Activated CD4-positive, alpha-beta T cell treated with anti-CD3 and anti-CD28 coated beads for 36 hours (primary cell): ENCODE data around the gene ELOVL6. TPM values are rescaled to one million over a fixed set of nuclear protein-coding genes. Genes with fewer than 3 reads are reported as not detected.
"Not testable (repeated sequence)": the region's sequence is repeated elsewhere in the genome, so short reads cannot be mapped to it uniquely, and the experiment has no call there.

Experiments used
- ATAC-seq: fragments of 200-7000 bp; cut with Tn5 transposase; one replicate; pipeline ENCODE4 v1.10.0; 2021; ENCODE audit warnings: mild to moderate bottlenecking, moderate library complexity
- CTCF ChIA-PET: fragments of 350-600 bp; sonication (Branson Sonifier 250); formaldehyde crosslinking; loops from one replicate; lab custom pipeline; 2021; ENCODE audit warnings: antibody characterized with exemption; lab: Charles Lee
- POLR2A ChIA-PET: fragments of 350-600 bp; sonication (Branson Sonifier 250); formaldehyde crosslinking; loops from one replicate; lab custom pipeline; 2021; ENCODE audit warnings: antibody characterized with exemption, inconsistent platforms; lab: Charles Lee
- DNase-seq: peaks from one replicate; pipeline ENCODE4 v3.0.0-alpha.2; 2020
- H3K27ac Mint-ChIP-seq: one replicate; pipeline ENCODE4 v1.8.0; 2021; ENCODE audit warnings: mixed read lengths
- H3K27me3 Mint-ChIP-seq: one replicate; pipeline ENCODE4 v1.8.0; 2021; ENCODE audit warnings: mixed read lengths
- H3K36me3 Mint-ChIP-seq: one replicate; pipeline ENCODE4 v1.8.0; 2021; ENCODE audit warnings: low read depth, mixed read lengths
- H3K4me1 Mint-ChIP-seq: one replicate; pipeline ENCODE4 v1.8.0; 2021; ENCODE audit warnings: mixed read lengths
- H3K4me3 Mint-ChIP-seq: one replicate; pipeline ENCODE4 v1.8.0; 2021; ENCODE audit warnings: mild to moderate bottlenecking, moderate library complexity, mixed read lengths
- H3K9me3 Mint-ChIP-seq: one replicate; pipeline ENCODE4 v1.8.0; 2021; ENCODE audit warnings: low read depth, mixed read lengths
- intact Hi-C, 2 experiments: fragments of 100-400 bp; cut with DNase I in 1 of 2; cut with micrococcal nuclease in 1 of 2; formaldehyde crosslinking; loops; one replicate each; pipeline versions ENCODE4 v1.14.2 to v1.15.1; 2022 to 2024; cut with DNase I, micrococcal nuclease
- total RNA-seq, 2 experiments: library from RNA; stranded (reverse); gene quantifications; one replicate each; pipeline ENCODE4 v1.2.3, GENCODE V29; 2021

The ELOVL6 gene
- total RNA-seq, 2 experiments from 2014 or later: 10.2 TPM

- H3K9me3 Mint-ChIP-seq, H3K27me3 Mint-ChIP-seq, H3K4me1 Mint-ChIP-seq, H3K27ac Mint-ChIP-seq, H3K36me3 Mint-ChIP-seq, H3K4me3 Mint-ChIP-seq, DNase-seq, ATAC-seq, intact Hi-C loops, POLR2A ChIA-PET: not testable (repeated sequence)
- CTCF ChIA-PET: interaction anchor here (1.0 kb wide), 1 partner anchor 167 kb away, joined by 3 read pairs; no protein-coding TSS in a partner anchor
Observed at GRCh38 chr4:110217181-110217580, 18.8 kb upstream of the ELOVL6 start.

GRCh38 chr4:110216129-110216528, 17.7 kb upstream of the ELOVL6 start:
- ChIA-PET POLR2A (no interaction called here), CTCF (interaction anchor here (0.9 to 1.0 kb wide), 2 partner anchors 166 to 173 kb away, joined by 3 read pairs; no protein-coding TSS in a partner anchor)
- H3K9me3 Mint-ChIP-seq: peaks cover 7% of the 10 kb centered on the region
- no peak overlapping the region for H3K27ac Mint-ChIP-seq
- H3K36me3 Mint-ChIP-seq: no peaks in the 10 kb centered on the region
- H3K4me1 Mint-ChIP-seq: peaks cover 1% of the 10 kb centered on the region
- ATAC-seq (no peak), DNase-seq (no peak)
- H3K27me3 Mint-ChIP-seq: peaks cover 6% of the 10 kb centered on the region
- H3K4me3 Mint-ChIP-seq: no peak overlapping the region
- intact Hi-C loops: no loop called here

GRCh38 chr4:110211770-110212061, 13.3 kb upstream of the ELOVL6 start:
- Mint-ChIP-seq H3K4me3 (no peak overlapping the region), H3K27ac (no peak overlapping the region), H3K36me3 (no peaks in the 10 kb centered on the region), H3K4me1 (peaks cover 2% of the 10 kb centered on the region), H3K9me3 (no peaks in the 10 kb centered on the region), H3K27me3 (peaks cover 2% of the 10 kb centered on the region)
- ChIA-PET POLR2A (no interaction called here), CTCF (interaction anchor here (1.0 to 1.8 kb wide), 2 partner anchors 10 to 206 kb away, joined by 3 to 5 read pairs; no protein-coding TSS in a partner anchor)
- DNase-seq (no peak), ATAC-seq (no peak)
- intact Hi-C loops: loop anchor here (1.0 to 5.0 kb wide), 4 partner anchors 161 to 306 kb away; no protein-coding TSS in a partner anchor

- Mint-ChIP-seq H3K27ac (no peak overlapping the region), H3K4me3 (no peak overlapping the region), H3K36me3 (no peaks in the 10 kb centered on the region), H3K9me3 (no peaks in the 10 kb centered on the region), H3K4me1 (peaks cover 2% of the 10 kb centered on the region), H3K27me3 (no peaks in the 10 kb centered on the region)
- POLR2A ChIA-PET: no interaction called here
- intact Hi-C loops: loop anchor here (1.0 to 5.0 kb wide), 4 partner anchors 161 to 306 kb away; no protein-coding TSS in a partner anchor
- CTCF ChIA-PET: interaction anchor here (0.6 to 1.8 kb wide), 7 partner anchors 10 to 354 kb away, joined by 3 to 5 read pairs (median 3); no protein-coding TSS in a partner anchor
- peak; percentile 60 for ATAC-seq
- peak; percentile 28 for DNase-seq
Observed at GRCh38 chr4:110211007-110211769, 12.8 kb upstream of the ELOVL6 start.

GRCh38 chr4:110208419-110208818, 10.0 kb upstream of the ELOVL6 start:
- intact Hi-C loops: no loop called here
- Mint-ChIP-seq H3K9me3 (no peaks in the 10 kb centered on the region), H3K4me3 (no peak overlapping the region), H3K36me3 (no peaks in the 10 kb centered on the region), H3K27ac (no peak overlapping the region), H3K4me1 (peaks cover 2% of the 10 kb centered on the region), H3K27me3 (no peaks in the 10 kb centered on the region)
- CTCF ChIA-PET: interaction anchor here (0.8 kb wide), 1 partner anchor 176 kb away, joined by 3 read pairs; no protein-coding TSS in a partner anchor
- POLR2A ChIA-PET: no interaction called here
- no peak for DNase-seq
- no peak for ATAC-seq

GRCh38 chr4:110207233-110207632, 8.8 kb upstream of the ELOVL6 start:
- H3K36me3 Mint-ChIP-seq: no peaks in the 10 kb centered on the region
- intact Hi-C loops: no loop called here
- H3K27me3 Mint-ChIP-seq: no peaks in the 10 kb centered on the region
- ChIA-PET CTCF (no interaction called here), POLR2A (no interaction called here)
- no peak overlapping the region for H3K27ac Mint-ChIP-seq
- no peak overlapping the region for H3K4me3 Mint-ChIP-seq
- peaks cover 2% of the 10 kb centered on the region for H3K4me1 Mint-ChIP-seq
- ATAC-seq: no peak
- no peaks in the 10 kb centered on the region for H3K9me3 Mint-ChIP-seq
- DNase-seq: no peak

- intact Hi-C loops: no loop called here
- peaks cover 8% of the 10 kb centered on the region for H3K4me1 Mint-ChIP-seq
- ATAC-seq (no peak), DNase-seq (no peak)
- CTCF ChIA-PET: interaction anchor here (1.8 kb wide), 1 partner anchor 9 kb away, joined by 5 read pairs; no protein-coding TSS in a partner anchor
- POLR2A ChIA-PET: no interaction called here
- H3K27me3 Mint-ChIP-seq: no peaks in the 10 kb centered on the region
- no peaks in the 10 kb centered on the region for H3K9me3 Mint-ChIP-seq
- no peak overlapping the region for H3K27ac Mint-ChIP-seq
- H3K36me3 Mint-ChIP-seq: no peaks in the 10 kb centered on the region
- H3K4me3 Mint-ChIP-seq: no peak overlapping the region
Observed at GRCh38 chr4:110202024-110202423, 3.6 kb upstream of the ELOVL6 start.

- Mint-ChIP-seq H3K4me1 (peaks cover 8% of the 10 kb centered on the region), H3K9me3 (no peaks in the 10 kb centered on the region), H3K27ac (no peak overlapping the region), H3K36me3 (no peaks in the 10 kb centered on the region), H3K27me3 (no peaks in the 10 kb centered on the region), H3K4me3 (no peak overlapping the region)
- DNase-seq (no peak), ATAC-seq (no peak)
- intact Hi-C loops: no loop called here
- CTCF ChIA-PET: interaction anchor here (1.8 kb wide), 1 partner anchor 10 kb away, joined by 5 read pairs; no protein-coding TSS in a partner anchor
- POLR2A ChIA-PET: no interaction called here
Observed at GRCh38 chr4:110201502-110201901, 3.1 kb upstream of the ELOVL6 start.

- ChIA-PET CTCF (interaction anchor here (0.6 to 1.8 kb wide), 2 partner anchors 11 to 115 kb away, joined by 3 to 5 read pairs; no protein-coding TSS in a partner anchor), POLR2A (no interaction called here)
- ATAC-seq: no peak
- no peak overlapping the region for H3K27ac Mint-ChIP-seq
- H3K9me3 Mint-ChIP-seq: no peaks in the 10 kb centered on the region
- DNase-seq: no peak
- H3K27me3 Mint-ChIP-seq: no peaks in the 10 kb centered on the region
- peaks cover 11% of the 10 kb centered on the region for H3K4me1 Mint-ChIP-seq
- H3K4me3 Mint-ChIP-seq: no peak overlapping the region
- peaks cover 2% of the 10 kb centered on the region for H3K36me3 Mint-ChIP-seq
- intact Hi-C loops: no loop called here
Observed at GRCh38 chr4:110200689-110201088, 2.3 kb upstream of the ELOVL6 start.

- DNase-seq (no peak), ATAC-seq (no peak)
- peaks cover 34% of the 10 kb centered on the region for H3K4me1 Mint-ChIP-seq
- CTCF ChIA-PET: interaction anchor here (0.7 to 1.4 kb wide), 2 partner anchors 149 to 1907 kb away, joined by 3 to 6 read pairs; no protein-coding TSS in a partner anchor
- peak overlapping the region; percentile 87 for H3K27ac Mint-ChIP-seq
- no peaks in the 10 kb centered on the region for H3K27me3 Mint-ChIP-seq
- H3K4me3 Mint-ChIP-seq: peak overlapping the region; percentile 95
- POLR2A ChIA-PET: interaction anchor here (0.5 to 1.8 kb wide), 2 partner anchors 33 to 151 kb away, joined by 4 to 7 read pairs; no protein-coding TSS in a partner anchor
- no peaks in the 10 kb centered on the region for H3K9me3 Mint-ChIP-seq
- H3K36me3 Mint-ChIP-seq: peaks cover 5% of the 10 kb centered on the region
- intact Hi-C loops: loop anchor here (2.0 to 10.0 kb wide), 11 partner anchors 99 to 766 kb away; partner anchors contain the start of genes SEC24B (in 2 of the 2), GAR1 (in 1 of the 2), MCUB (in 1 of the 2) and PLA2G12A (in 1 of the 2)
Observed at GRCh38 chr4:110198049-110198434, 373 bp downstream of the ELOVL6 start.

- intact Hi-C loops: loop anchor here (1.0 to 10.0 kb wide), 14 partner anchors 32 to 765 kb away; partner anchors contain the start of genes SEC24B (in 2 of the 2), GAR1 (in 1 of the 2), MCUB (in 1 of the 2) and PLA2G12A (in 1 of the 2)
- POLR2A ChIA-PET: interaction anchor here (1.8 kb wide), 1 partner anchor 32 kb away, joined by 7 read pairs; no protein-coding TSS in a partner anchor
- CTCF ChIA-PET: interaction anchor here (0.7 to 1.6 kb wide), 4 partner anchors 94 to 1908 kb away, joined by 3 to 7 read pairs (median 4); no protein-coding TSS in a partner anchor
- Mint-ChIP-seq H3K4me1 (peaks cover 37% of the 10 kb centered on the region), H3K36me3 (peaks cover 9% of the 10 kb centered on the region), H3K9me3 (no peaks in the 10 kb centered on the region), H3K27me3 (no peaks in the 10 kb centered on the region), H3K27ac (peak overlapping the region; percentile 87), H3K4me3 (peak overlapping the region; percentile 95)
- ATAC-seq (peak; percentile 14), DNase-seq (peak; percentile 69)
Observed at GRCh38 chr4:110197529-110198042, 829 bp downstream of the ELOVL6 start.
